OCI-LY1 (cell line): ENCODE data around the gene ZBTB14.

Experiments
- H2AFZ ChIP-seq: fragments of 200-600 bp; sonication (generic), shearing (Covaris generic); 2 replicates; pipeline ENCODE4 v1.6.0; 2014; ENCODE audit warnings: antibody characterized with exemption, mild to moderate bottlenecking, low read length
- H3F3A ChIP-seq: fragments of 200-600 bp; sonication (generic), shearing (Covaris generic); 2 replicates; pipeline ENCODE4 v1.6.0; 2014; ENCODE audit warnings: mild to moderate bottlenecking, antibody characterized with exemption, low read length, moderate library complexity; ENCODE audit not compliant: insufficient read depth
- H3K27ac ChIP-seq: fragments of 200-600 bp; sonication (generic); 2 replicates; pipeline ENCODE4 v1.5.1; 2014; ENCODE audit warnings: low read length, mixed run types, mild to moderate bottlenecking, low read depth; ENCODE audit not compliant: poor library complexity, severe bottlenecking
- H3K27me3 ChIP-seq: fragments of 200-600 bp; sonication (generic); 2 replicates; pipeline ENCODE4 v1.6.0; 2014; ENCODE audit warnings: antibody characterized with exemption, mild to moderate bottlenecking, low read length, moderate library complexity; ENCODE audit not compliant: insufficient read depth
- H3K36me3 ChIP-seq: fragments of 200-600 bp; sonication (generic); 2 replicates; pipeline ENCODE4 v1.6.1; 2014; ENCODE audit warnings: mild to moderate bottlenecking, antibody characterized with exemption, low read length, moderate library complexity, mixed read lengths; ENCODE audit not compliant: insufficient read depth
- H3K4me1 ChIP-seq: fragments of 200-600 bp; sonication (generic); 2 replicates; pipeline ENCODE4 v1.5.1; 2014; ENCODE audit warnings: mild to moderate bottlenecking, low read length, moderate library complexity; ENCODE audit not compliant: insufficient read depth, severe bottlenecking
- H3K4me2 ChIP-seq: fragments of 200-600 bp; sonication (generic), shearing (Covaris generic); 2 replicates; pipeline ENCODE4 v1.6.1; 2014; ENCODE audit warnings: low read length
- H3K4me3 ChIP-seq: fragments of 200-600 bp; sonication (generic); 2 replicates; pipeline ENCODE4 v1.5.1; 2014; ENCODE audit warnings: low read length, low read depth, mild to moderate bottlenecking, mixed read lengths; ENCODE audit not compliant: poor library complexity, severe bottlenecking
- H3K79me2 ChIP-seq: fragments of 200-600 bp; shearing (Covaris generic); 2 replicates; pipeline ENCODE4 v1.6.1; 2016; ENCODE audit warnings: mixed run types, low read length, mixed read lengths; ENCODE audit not compliant: insufficient read depth
- H3K9ac ChIP-seq: fragments of 200-600 bp; sonication (generic), shearing (Covaris generic); 2 replicates; pipeline ENCODE4 v1.6.1; 2014; ENCODE audit warnings: mild to moderate bottlenecking, low read length, mixed read lengths
- H3K9me2 ChIP-seq: fragments of 200-600 bp; sonication (generic), shearing (Covaris generic); 2 replicates; pipeline ENCODE4 v1.6.1; 2014; ENCODE audit warnings: low read depth, mild to moderate bottlenecking, low read length, mixed read lengths
- H3K9me3 ChIP-seq: fragments of 200-600 bp; shearing (Covaris generic); 2 replicates; pipeline ENCODE4 v1.6.1; 2014; ENCODE audit warnings: low read length, mixed read lengths
- H4K20me1 ChIP-seq: fragments of 200-600 bp; sonication (generic), shearing (Covaris generic); 2 replicates; pipeline ENCODE4 v1.6.0; 2016; ENCODE audit warnings: mild to moderate bottlenecking, low read length; ENCODE audit not compliant: insufficient read depth
- CTCF ChIP-seq: fragments of 200-600 bp; sonication (generic), shearing (Covaris generic); IDR thresholded peaks from 2 replicates; pipeline ENCODE4 v1.5.1; 2017; ENCODE audit warnings: mild to moderate bottlenecking, antibody characterized with exemption, low read length, moderate library complexity, mixed read lengths
- EZH2 ChIP-seq: fragments of 200-600 bp; sonication (generic), shearing (Covaris generic); IDR thresholded peaks from 2 replicates; pipeline ENCODE4 v1.8.0; 2017; ENCODE audit warnings: borderline replicate concordance, mixed run types, mild to moderate bottlenecking, antibody characterized with exemption, low read length, moderate library complexity, mixed read lengths

The ZBTB14 gene

GRCh38 chr18:5300476-5301010 is 5.0 kb upstream of the ZBTB14 start:
- Histone ChIP-seq H3K79me2 (no peaks in the 10 kb centered on the region), H3K9me2 (no peaks in the 10 kb centered on the region), H2AFZ (no peak overlapping the region), H3K27ac (no peak overlapping the region), H3K9ac (no peak overlapping the region), H3K36me3 (no peaks in the 10 kb centered on the region), H3F3A (no peaks in the 10 kb centered on the region), H3K4me3 (no peak overlapping the region), H3K27me3 (no peaks in the 10 kb centered on the region), H3K4me2 (no peak overlapping the region), H3K4me1 (peaks cover 7% of the 10 kb centered on the region), H4K20me1 (no peaks in the 10 kb centered on the region), H3K9me3 (no peaks in the 10 kb centered on the region)
- TF ChIP-seq CTCF (no peak), EZH2 (no peak)

- no peak overlapping the region for H2AFZ ChIP-seq
- no peaks in the 10 kb centered on the region for H3K9me2 ChIP-seq
- H3F3A ChIP-seq, result no peaks in the 10 kb centered on the region
- no peaks in the 10 kb centered on the region for H3K9me3 ChIP-seq
- no peaks in the 10 kb centered on the region for H3K36me3 ChIP-seq
- no peaks in the 10 kb centered on the region for H3K27me3 ChIP-seq
- no peak overlapping the region for H3K4me3 ChIP-seq
- H3K4me2 ChIP-seq, result no peak overlapping the region
- H3K4me1 ChIP-seq, result peaks cover 19% of the 10 kb centered on the region
- no peak for TF ChIP-seq EZH2
- no peak for TF ChIP-seq CTCF
- no peaks in the 10 kb centered on the region for H3K79me2 ChIP-seq
- no peak overlapping the region for H3K9ac ChIP-seq
- H3K27ac ChIP-seq, result no peak overlapping the region
- no peaks in the 10 kb centered on the region for H4K20me1 ChIP-seq
These were observed 2.8 kb upstream of the ZBTB14 start for GRCh38 chr18:5298156-5298852.

DNA sequence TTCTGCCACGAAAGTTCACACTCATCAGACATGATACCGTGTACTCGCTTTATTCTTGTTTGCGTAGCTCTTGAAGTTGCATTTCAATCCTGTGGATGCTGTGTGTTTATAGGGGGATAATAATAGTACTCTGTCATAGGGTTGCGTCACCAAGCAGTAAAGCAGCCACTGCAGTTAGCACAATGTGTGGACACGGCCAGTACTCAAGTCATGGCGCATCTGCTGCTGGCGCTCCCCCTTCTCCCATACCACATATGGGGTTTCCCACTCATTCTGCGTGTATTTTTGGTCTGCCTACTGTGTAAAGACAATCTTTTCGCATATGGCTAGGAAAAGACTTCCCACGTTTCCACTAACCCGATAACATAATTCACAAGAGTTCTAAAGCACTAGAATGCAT is 2.1 kb upstream of the ZBTB14 start:
- H3K36me3 ChIP-seq, result peaks cover 7% of the 10 kb centered on the region
- no peak overlapping the region for H3K27ac ChIP-seq
- H4K20me1 ChIP-seq, result no peaks in the 10 kb centered on the region
- H3F3A ChIP-seq, result no peaks in the 10 kb centered on the region
- no peaks in the 10 kb centered on the region for H3K79me2 ChIP-seq
- H3K9ac ChIP-seq, result no peak overlapping the region
- no peak for TF ChIP-seq EZH2
- TF ChIP-seq CTCF, result no peak
- no peaks in the 10 kb centered on the region for H3K27me3 ChIP-seq
- no peak overlapping the region for H3K4me2 ChIP-seq
- no peak overlapping the region for H2AFZ ChIP-seq
- no peak overlapping the region for H3K4me3 ChIP-seq
- peaks cover 22% of the 10 kb centered on the region for H3K4me1 ChIP-seq
- no peaks in the 10 kb centered on the region for H3K9me3 ChIP-seq
- H3K9me2 ChIP-seq, result no peaks in the 10 kb centered on the region
